NB4 (cell line): ENCODE data around the gene PTPN4.

Experiments used
- CTCF ChIP-seq: IDR thresholded peaks from one replicate; pipeline ENCODE4 v1.5.1; 2012; ENCODE audit warnings: low read depth, low read length
- MAX ChIP-seq: IDR thresholded peaks from 2 replicates; pipeline ENCODE4 v1.6.1; 2011; ENCODE audit warnings: low read depth, low read length
- POLR2A ChIP-seq: IDR thresholded peaks from 2 replicates; pipeline ENCODE4 v1.6.1; 2011; ENCODE audit warnings: mild to moderate bottlenecking; ENCODE audit not compliant: insufficient read length; ENCODE audit errors: extremely low read depth

GRCh38 chr2:120020554-120020953 lies 260.8 kb downstream of the PTPN4 start:
- TF ChIP-seq CTCF, result no peak
- no peak for TF ChIP-seq POLR2A
- no peak for TF ChIP-seq MAX
